Measurements from ENCODE around the gene ZBTB12. TPM values are rescaled to one million over a fixed set of nuclear protein-coding genes. Genes with fewer than 3 reads are reported as not detected.

The ZBTB12 gene
- polyA plus RNA-seq, 1 donor, result 11.8 TPM

- Histone ChIP-seq H3K27me3 (ENCODE audit: control insufficient read depth, insufficient read depth, low read length) (no peaks in the 10 kb centered on the region), H3K9me3 (ENCODE audit: control insufficient read depth, low read depth, low read length) (peaks cover 3% of the 10 kb centered on the region), H3K36me3 (ENCODE audit: control insufficient read depth, insufficient read depth, low read length) (peaks cover 83% of the 10 kb centered on the region), H3K27ac (ENCODE audit: low read length) (no peak overlapping the region), H3K4me3 (ENCODE audit: low read length) (no peak overlapping the region), H3K4me1 (ENCODE audit: control insufficient read depth, insufficient read depth, low read length) (peaks cover 9% of the 10 kb centered on the region)
- DNase-seq, result no peak
- no CpG with 5 or more reads among the region's 12 CpGs for WGBS (ENCODE audit: insufficient coverage, low lambda C conversion rate)
Measured at GRCh38 chr6:31883676-31884075, 18.2 kb downstream of the ZBTB12 start.

GRCh38 chr6:31882344-31882743 lies 19.5 kb downstream of the ZBTB12 start:
- no CpG with 5 or more reads among the region's 6 CpGs for WGBS (ENCODE audit: insufficient coverage, low lambda C conversion rate)
- no peak overlapping the region for H3K4me3 ChIP-seq (ENCODE audit: low read length)
- DNase-seq, result no peak
- H3K9me3 ChIP-seq (ENCODE audit: control insufficient read depth, low read depth, low read length), result no peaks in the 10 kb centered on the region
- peaks cover 69% of the 10 kb centered on the region for H3K36me3 ChIP-seq (ENCODE audit: control insufficient read depth, insufficient read depth, low read length)
- H3K27me3 ChIP-seq (ENCODE audit: control insufficient read depth, insufficient read depth, low read length), result no peaks in the 10 kb centered on the region
- H3K27ac ChIP-seq (ENCODE audit: low read length), result no peak overlapping the region
- H3K4me1 ChIP-seq (ENCODE audit: control insufficient read depth, insufficient read depth, low read length), result peaks cover 11% of the 10 kb centered on the region

GRCh38 chr6:31881136-31881859 lies 20.6 kb downstream of the ZBTB12 start:
- Histone ChIP-seq H3K9me3 (ENCODE audit: control insufficient read depth, low read depth, low read length) (no peaks in the 10 kb centered on the region), H3K4me1 (ENCODE audit: control insufficient read depth, insufficient read depth, low read length) (peaks cover 21% of the 10 kb centered on the region), H3K27me3 (ENCODE audit: control insufficient read depth, insufficient read depth, low read length) (no peaks in the 10 kb centered on the region), H3K4me3 (ENCODE audit: low read length) (no peak overlapping the region), H3K36me3 (ENCODE audit: control insufficient read depth, insufficient read depth, low read length) (peaks cover 59% of the 10 kb centered on the region), H3K27ac (ENCODE audit: low read length) (no peak overlapping the region)
- DNase-seq, result no peak
- WGBS (ENCODE audit: insufficient coverage, low lambda C conversion rate), result 90% methylated on average over 2 of the region's 9 CpGs

- Histone ChIP-seq H3K4me3 (ENCODE audit: low read length) (no peak overlapping the region), H3K27ac (ENCODE audit: low read length) (no peak overlapping the region), H3K4me1 (ENCODE audit: control insufficient read depth, insufficient read depth, low read length) (peaks cover 22% of the 10 kb centered on the region), H3K9me3 (ENCODE audit: control insufficient read depth, low read depth, low read length) (no peaks in the 10 kb centered on the region), H3K27me3 (ENCODE audit: control insufficient read depth, insufficient read depth, low read length) (no peaks in the 10 kb centered on the region), H3K36me3 (ENCODE audit: control insufficient read depth, insufficient read depth, low read length) (peaks cover 57% of the 10 kb centered on the region)
- DNase-seq, result no peak
- 100% methylated on average over 1 of the region's 10 CpGs for WGBS (ENCODE audit: insufficient coverage, low lambda C conversion rate)
Measured at GRCh38 chr6:31880616-31881015, 21.3 kb downstream of the ZBTB12 start.

GRCh38 chr6:31879901-31880300 lies 22.0 kb downstream of the ZBTB12 start:
- DNase-seq, result no peak
- Histone ChIP-seq H3K4me1 (ENCODE audit: control insufficient read depth, insufficient read depth, low read length) (peaks cover 22% of the 10 kb centered on the region), H3K27ac (ENCODE audit: low read length) (peak overlapping the region; percentile 99), H3K36me3 (ENCODE audit: control insufficient read depth, insufficient read depth, low read length) (peaks cover 54% of the 10 kb centered on the region), H3K9me3 (ENCODE audit: control insufficient read depth, low read depth, low read length) (no peaks in the 10 kb centered on the region), H3K27me3 (ENCODE audit: control insufficient read depth, insufficient read depth, low read length) (no peaks in the 10 kb centered on the region), H3K4me3 (ENCODE audit: low read length) (no peak overlapping the region)
- no CpG with 5 or more reads among the region's 10 CpGs for WGBS (ENCODE audit: insufficient coverage, low lambda C conversion rate)

GRCh38 chr6:31879143-31879542 lies 22.7 kb downstream of the ZBTB12 start:
- DNase-seq, result no peak
- WGBS (ENCODE audit: insufficient coverage, low lambda C conversion rate), result no CpG with 5 or more reads among the region's 13 CpGs
- Histone ChIP-seq H3K27me3 (ENCODE audit: control insufficient read depth, insufficient read depth, low read length) (no peaks in the 10 kb centered on the region), H3K27ac (ENCODE audit: low read length) (peak overlapping the region; percentile 99), H3K36me3 (ENCODE audit: control insufficient read depth, insufficient read depth, low read length) (peaks cover 51% of the 10 kb centered on the region), H3K9me3 (ENCODE audit: control insufficient read depth, low read depth, low read length) (no peaks in the 10 kb centered on the region), H3K4me3 (ENCODE audit: low read length) (peak overlapping the region; percentile 79), H3K4me1 (ENCODE audit: control insufficient read depth, insufficient read depth, low read length) (peaks cover 22% of the 10 kb centered on the region)

GRCh38 chr6:31878726-31879125 lies 23.2 kb downstream of the ZBTB12 start, which contains the start of gene SLC44A4:
Gene SLC44A4, minus strand, starts transcription at chr6:31878997. Its CDS starts 17 bp downstream, at chr6:31878980.
- Histone ChIP-seq H3K4me3 (ENCODE audit: low read length) (peak within 1 kb of the TSS; percentile 79), H3K27me3 (ENCODE audit: control insufficient read depth, insufficient read depth, low read length) (no peaks in the 10 kb centered on the region), H3K36me3 (ENCODE audit: control insufficient read depth, insufficient read depth, low read length) (peaks cover 51% of the 10 kb centered on the region), H3K9me3 (ENCODE audit: control insufficient read depth, low read depth, low read length) (no peaks in the 10 kb centered on the region), H3K27ac (ENCODE audit: low read length) (peak within 1 kb of the TSS; percentile 99), H3K4me1 (ENCODE audit: control insufficient read depth, insufficient read depth, low read length) (peaks cover 22% of the 10 kb centered on the region)
- WGBS (ENCODE audit: insufficient coverage, low lambda C conversion rate), result no CpG with 5 or more reads among the region's 18 CpGs
- DNase-seq, result peak; percentile 73 to 86

- peak overlapping the region; percentile 99 for H3K27ac ChIP-seq (ENCODE audit: low read length)
- no peaks in the 10 kb centered on the region for H3K9me3 ChIP-seq (ENCODE audit: control insufficient read depth, low read depth, low read length)
- H3K27me3 ChIP-seq (ENCODE audit: control insufficient read depth, insufficient read depth, low read length), result no peaks in the 10 kb centered on the region
- H3K36me3 ChIP-seq (ENCODE audit: control insufficient read depth, insufficient read depth, low read length), result peaks cover 46% of the 10 kb centered on the region
- WGBS (ENCODE audit: insufficient coverage, low lambda C conversion rate), result no CpG with 5 or more reads among the region's 3 CpGs
- DNase-seq, result no peak
- H3K4me1 ChIP-seq (ENCODE audit: control insufficient read depth, insufficient read depth, low read length), result peaks cover 22% of the 10 kb centered on the region
- peak overlapping the region; percentile 79 for H3K4me3 ChIP-seq (ENCODE audit: low read length)
Measured at GRCh38 chr6:31878222-31878621, 23.7 kb downstream of the ZBTB12 start.

GRCh38 chr6:31877651-31878161 lies 24.2 kb downstream of the ZBTB12 start:
- peaks cover 22% of the 10 kb centered on the region for H3K4me1 ChIP-seq (ENCODE audit: control insufficient read depth, insufficient read depth, low read length)
- peaks cover 41% of the 10 kb centered on the region for H3K36me3 ChIP-seq (ENCODE audit: control insufficient read depth, insufficient read depth, low read length)
- peak overlapping the region; percentile 79 for H3K4me3 ChIP-seq (ENCODE audit: low read length)
- no peaks in the 10 kb centered on the region for H3K9me3 ChIP-seq (ENCODE audit: control insufficient read depth, low read depth, low read length)
- peak; percentile 93 to 97 for DNase-seq
- H3K27me3 ChIP-seq (ENCODE audit: control insufficient read depth, insufficient read depth, low read length), result no peaks in the 10 kb centered on the region
- H3K27ac ChIP-seq (ENCODE audit: low read length), result peak overlapping the region; percentile 99
- WGBS (ENCODE audit: insufficient coverage, low lambda C conversion rate), result no CpG with 5 or more reads among the region's 10 CpGs

GRCh38 chr6:31877125-31877650 lies 24.7 kb downstream of the ZBTB12 start:
- no peaks in the 10 kb centered on the region for H3K9me3 ChIP-seq (ENCODE audit: control insufficient read depth, low read depth, low read length)
- peak overlapping the region; percentile 79 for H3K4me3 ChIP-seq (ENCODE audit: low read length)
- H3K4me1 ChIP-seq (ENCODE audit: control insufficient read depth, insufficient read depth, low read length), result peaks cover 22% of the 10 kb centered on the region
- H3K27me3 ChIP-seq (ENCODE audit: control insufficient read depth, insufficient read depth, low read length), result no peaks in the 10 kb centered on the region
- H3K36me3 ChIP-seq (ENCODE audit: control insufficient read depth, insufficient read depth, low read length), result peaks cover 40% of the 10 kb centered on the region
- peak overlapping the region; percentile 99 for H3K27ac ChIP-seq (ENCODE audit: low read length)
- WGBS (ENCODE audit: insufficient coverage, low lambda C conversion rate), result no CpG with 5 or more reads among the region's 3 CpGs
- peak in 1 of 2 donors; percentile 74 for DNase-seq
